Stimulated activated CD4-positive, alpha-beta T cell treated with anti-CD3 and anti-CD28 coated beads, Interleukin-12 subunit alpha, Interleukin-12 subunit beta, amount 100 ng/mL, for 4 hours (primary cell): ENCODE results near the gene RIMS1.

Experiments used
- DNase-seq: peaks from one replicate; pipeline ENCODE4 v3.0.0-alpha.2; 2020

RIMS1 gene

DNA sequence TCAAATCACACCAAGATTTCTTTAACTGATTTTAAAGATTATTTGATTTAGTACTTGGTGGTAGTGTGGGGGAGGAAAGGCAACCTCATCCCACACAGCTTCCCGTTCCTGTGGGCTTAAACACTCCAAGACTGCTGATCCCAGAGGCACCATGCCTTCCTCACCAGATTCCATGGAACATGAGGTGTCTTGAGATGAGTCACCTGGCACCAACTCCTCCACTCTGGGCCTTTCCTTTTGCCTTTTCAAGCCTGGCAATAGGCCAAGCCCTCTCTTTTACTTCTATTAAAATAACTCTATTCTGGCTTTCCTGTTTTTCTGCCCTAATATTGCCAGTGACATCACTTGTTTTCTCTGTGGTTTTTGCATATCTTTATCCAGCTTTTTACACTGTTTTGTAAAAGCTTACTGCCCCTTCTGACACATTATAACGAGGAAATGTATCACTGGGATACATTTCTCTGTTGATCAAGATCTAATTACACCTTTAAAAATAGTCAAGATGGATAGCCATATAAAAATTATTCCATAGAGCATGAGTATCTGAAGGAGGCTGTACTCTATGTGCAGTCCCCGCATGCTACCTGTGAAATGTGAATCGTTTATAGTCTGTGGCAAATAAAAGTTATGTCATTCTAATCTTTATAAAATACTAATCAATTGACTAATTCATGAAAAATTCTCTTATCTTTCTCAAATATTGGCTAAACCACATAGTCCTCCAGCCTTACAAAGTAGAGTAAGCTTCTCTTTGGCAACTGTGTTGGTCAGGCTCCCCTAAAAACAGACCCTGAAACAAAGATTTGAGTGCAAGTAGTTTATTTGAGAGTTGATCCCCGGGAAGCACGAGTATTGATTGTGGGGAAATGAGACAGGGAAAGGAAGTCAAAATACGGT lies 477.7 kb downstream of the RIMS1 start:
- no peak for DNase-seq

DNA sequence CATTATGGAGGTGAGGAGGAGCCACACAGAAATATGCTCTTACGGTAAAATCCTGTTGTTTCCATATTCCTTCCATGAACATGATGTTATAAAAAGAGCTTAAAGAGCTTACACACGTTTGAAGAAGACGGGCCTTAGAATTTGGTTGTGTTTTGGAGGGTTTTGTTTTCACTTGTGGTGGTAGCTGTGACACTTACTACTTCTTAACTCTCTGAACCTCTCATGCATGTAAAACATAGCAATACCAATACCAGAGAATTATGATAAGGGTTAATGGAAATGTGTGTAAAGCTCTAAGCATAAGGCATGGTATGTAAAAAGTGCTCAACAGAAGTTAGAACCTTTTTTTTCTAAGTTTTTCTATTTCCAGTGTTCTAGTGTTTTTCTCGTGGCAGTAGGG lies 479.4 kb downstream of the RIMS1 start:
- DNase-seq, result no peak

DNA sequence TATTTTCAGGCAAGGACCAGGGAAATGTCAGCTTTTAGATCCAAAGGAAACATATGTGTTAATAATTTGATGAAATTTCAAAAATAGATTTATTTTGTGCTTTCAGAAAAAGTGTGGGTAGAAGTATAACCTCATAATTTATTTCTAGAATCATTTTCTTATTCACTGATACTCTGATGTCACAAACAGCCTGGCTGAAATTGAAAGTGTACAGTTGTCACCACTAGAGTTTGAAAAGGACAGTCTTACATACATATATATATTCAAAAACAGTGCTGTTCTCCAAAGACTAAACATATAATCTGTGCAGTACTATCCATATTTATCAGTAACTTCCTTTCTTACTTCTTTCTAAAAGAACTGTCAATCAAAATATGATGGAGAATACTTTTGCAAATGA lies 481.1 kb downstream of the RIMS1 start:
- DNase-seq, result no peak

DNA sequence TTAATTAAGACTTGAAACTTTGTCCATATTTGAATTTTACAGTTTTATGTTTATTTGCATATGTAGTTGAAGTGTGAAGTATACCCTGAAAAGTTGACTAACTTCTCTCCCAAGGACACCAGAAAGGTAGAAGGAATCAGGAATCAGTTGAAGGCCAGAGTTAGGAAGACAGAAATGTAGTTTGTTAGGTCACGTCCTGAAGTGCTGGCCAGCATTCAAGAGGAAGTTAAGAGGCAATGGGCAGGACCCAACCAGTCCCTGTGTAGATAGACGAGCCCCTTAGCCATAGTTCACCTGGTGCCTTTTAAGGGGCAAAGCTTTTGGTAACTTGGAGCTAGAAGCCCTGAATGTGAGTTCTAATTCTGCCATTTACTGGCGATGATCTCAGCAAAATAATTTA lies 485.1 kb downstream of the RIMS1 start:
- no peak for DNase-seq

DNA sequence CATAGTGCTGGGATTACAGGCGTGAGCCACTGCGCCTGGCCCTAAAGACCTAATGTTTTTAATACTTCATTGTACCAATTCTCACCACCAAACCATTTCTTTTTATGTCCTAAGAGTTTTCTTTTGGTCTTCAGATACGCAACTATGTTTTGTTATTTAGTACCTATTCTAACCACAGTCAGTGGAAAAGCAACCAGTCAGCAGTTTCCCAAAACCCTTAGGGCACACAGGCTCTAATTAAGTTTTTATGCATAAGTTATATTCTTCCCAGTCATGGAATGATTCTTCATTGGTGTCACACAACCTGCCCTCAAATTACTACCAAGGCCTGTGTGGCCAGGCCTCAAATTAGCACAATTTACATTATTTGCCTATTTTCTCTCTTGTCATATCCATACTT lies 487.8 kb downstream of the RIMS1 start:
- DNase-seq, result no peak

DNA sequence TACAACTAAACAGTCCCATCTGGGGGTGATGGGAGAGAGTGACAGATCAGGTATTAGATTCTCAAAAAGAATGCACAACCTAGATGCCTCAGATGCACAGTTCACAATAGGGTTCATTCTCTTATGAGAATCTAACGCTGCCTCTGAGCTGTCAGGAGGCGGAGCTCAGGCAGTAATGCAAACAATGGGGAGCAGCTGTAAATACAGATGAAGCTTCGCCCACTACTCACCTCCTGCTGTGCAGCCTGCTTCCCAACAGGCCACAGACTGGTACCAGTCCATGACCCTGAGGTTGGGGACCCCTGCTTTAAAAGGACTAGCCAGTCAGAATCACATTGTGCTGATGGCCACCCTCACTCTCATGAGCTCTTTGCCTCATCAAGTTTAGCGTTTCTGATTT lies 488.5 kb downstream of the RIMS1 start:
- no peak for DNase-seq

DNA sequence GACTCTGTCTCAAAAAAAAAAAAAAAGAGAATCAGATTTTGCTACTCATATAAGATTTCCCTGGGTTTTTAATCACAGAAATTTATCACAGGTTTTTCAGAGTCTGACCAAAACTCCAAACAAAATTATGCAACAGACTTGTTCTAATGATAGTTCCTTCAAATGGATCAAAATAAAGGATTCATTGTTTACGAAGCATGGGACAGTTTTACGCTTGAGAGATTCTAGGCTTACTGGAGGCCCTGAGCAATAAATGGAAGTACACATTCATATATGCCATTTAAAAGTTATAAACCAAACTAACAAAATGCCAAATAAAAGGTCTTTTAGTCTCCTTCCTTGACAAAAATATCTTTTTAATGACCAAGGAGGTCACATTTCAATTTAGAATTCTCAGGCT lies 490.4 kb downstream of the RIMS1 start:
- DNase-seq, result no peak

DNA sequence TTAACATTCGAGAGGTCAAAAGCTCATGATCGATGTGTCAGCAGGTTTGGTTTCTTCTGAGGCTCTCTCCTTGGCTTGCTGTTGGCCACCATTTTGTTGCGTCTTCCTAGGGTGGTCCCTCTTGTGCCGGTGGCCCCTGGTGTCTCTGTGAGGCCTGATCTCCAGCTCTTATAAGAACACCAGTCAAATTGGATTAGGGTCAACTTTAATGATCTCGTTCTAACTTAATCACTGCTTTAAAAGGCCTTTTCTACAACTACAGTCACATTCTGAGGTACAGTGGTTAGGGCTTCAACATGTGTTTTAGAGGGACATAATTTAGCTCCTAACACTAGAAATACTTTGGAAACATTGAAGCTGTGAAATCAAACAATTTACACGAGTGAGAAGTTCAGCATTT lies 494.7 kb downstream of the RIMS1 start:
- no peak for DNase-seq

DNA sequence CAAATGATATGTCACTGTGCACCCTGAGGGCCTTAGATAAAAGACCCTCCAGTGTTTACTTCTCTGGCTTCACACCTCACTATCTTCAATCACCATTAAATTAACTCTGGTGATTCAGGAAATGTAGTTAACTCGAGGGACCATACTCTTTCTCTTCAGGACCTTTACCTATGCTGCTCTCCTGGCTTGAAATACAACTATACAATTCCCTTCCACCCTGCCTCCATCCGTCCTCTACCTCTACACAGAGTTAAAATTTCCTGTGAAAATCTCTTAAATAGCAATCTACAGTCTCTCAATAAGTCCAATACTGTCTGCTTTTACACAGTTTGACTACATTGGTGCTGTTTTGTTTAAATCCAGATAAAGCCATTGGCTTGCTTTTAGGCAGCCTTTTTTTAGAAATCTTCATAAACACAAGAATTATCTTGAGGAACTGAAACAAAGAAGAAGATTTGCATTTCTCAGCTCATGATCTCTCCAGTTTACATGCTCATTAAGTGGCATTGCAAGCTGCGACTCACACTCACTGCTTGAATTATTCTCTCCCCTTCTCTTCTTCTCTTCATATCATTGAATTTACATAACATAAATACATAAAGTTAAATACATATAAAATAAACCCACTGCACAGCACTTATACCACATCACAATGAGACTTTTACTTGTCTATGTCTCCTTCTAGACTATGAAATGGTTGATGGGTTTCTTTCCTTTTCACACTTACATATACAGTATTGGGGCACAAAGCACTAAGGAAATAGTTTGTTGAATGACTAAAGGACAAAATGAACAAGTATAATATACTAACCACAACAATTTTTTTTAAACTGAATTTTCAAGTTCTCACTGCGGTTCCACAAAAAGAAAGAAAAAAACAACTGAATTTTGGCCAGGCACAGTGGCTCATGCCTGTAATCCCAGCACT lies 496.5 kb downstream of the RIMS1 start:
- DNase-seq, result no peak

DNA sequence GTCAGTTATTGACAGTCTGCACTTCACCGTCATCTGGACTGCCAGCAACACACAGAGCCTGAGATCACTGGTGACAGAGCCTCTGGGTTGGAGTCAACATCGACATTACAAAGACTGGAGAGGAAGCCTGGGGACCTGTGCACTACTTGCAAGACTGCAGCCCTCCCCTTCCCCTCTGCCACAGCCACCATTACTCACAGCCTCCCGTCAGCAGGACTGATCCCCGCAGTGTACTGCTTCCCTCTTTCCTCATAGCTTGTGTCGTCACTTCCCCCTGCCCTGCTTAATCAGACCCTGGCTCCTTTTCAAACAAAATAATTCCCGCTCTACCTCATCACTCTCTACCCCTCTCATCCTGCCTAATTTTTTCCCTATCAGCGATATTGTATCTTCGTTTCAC lies 500.0 kb downstream of the RIMS1 start:
- DNase-seq, result no peak

DNA sequence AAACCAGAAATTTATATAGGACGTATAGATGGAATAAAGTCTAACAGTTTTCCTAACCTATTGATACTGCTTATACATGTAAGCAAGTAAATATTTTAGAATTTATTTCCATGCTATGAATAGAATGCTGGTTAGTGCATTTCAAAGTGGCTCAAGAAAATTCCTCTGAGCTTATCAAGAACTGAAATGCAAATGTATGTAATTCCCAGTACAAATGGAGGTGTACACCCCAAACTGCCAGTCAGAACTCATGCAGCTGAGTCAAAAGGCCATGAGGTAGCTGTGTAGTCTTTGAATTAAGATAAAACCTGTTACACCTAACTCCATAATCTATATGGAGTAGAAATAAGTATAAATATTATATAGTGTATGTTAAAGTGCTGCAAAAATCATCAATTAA lies 503.3 kb downstream of the RIMS1 start:
- no peak for DNase-seq

DNA sequence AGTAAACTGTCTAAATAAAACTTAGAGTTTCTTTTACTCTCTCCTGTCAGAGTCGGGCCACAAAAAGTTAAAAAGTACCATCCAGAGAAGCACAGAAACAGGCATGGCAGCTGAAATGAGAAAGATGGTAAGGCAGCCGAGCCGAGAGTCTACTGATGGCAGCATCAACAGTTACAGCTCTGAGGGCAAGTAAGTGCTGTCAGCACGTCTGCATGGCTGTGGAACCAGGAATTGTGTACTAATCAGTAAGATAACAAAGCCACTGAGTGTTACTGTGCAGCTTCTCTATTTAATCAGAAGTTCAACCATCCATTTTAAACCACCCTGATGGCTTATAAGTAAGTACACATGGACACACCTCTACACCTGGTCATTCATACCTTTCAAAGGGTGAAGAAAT lies 504.2 kb downstream of the RIMS1 start:
- no peak for DNase-seq

DNA sequence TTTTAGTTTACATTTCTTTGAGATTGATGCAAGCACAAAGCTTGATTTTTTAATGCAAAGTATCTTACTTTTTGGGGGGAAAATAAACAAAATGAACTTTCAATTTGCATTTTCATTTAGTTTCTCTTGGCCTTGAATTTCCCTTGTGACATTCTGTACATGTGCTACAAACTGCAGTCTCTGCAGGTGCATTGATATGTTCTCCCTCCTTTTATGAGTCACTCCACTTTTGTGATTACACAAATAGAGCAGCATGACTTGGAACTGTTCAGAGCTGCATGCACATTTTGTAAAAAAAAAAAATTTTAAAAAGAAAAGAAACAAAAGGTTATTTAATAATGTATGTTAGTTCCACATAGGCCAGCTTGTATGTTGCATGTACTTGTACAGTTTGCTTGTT lies 515.5 kb downstream of the RIMS1 start:
- DNase-seq, result no peak

DNA sequence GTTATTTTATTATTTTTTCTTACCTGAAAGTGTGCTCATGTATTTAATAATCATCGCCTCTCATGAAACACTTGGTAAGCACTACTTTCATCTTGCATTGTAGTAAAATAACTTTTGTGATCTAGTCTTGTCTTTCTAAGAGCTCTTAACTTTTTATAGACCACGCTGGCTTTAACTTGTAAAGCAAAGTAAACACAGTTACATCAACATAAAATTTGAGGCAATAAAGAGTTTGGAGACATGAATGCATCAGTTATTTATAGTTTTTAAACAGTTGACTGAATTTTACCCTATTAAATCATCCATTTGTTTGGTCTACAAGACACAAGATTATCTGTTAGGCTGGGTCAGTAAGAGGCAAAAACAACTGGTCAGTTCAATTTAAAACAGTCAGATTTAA lies 517.1 kb downstream of the RIMS1 start:
- no peak for DNase-seq

DNA sequence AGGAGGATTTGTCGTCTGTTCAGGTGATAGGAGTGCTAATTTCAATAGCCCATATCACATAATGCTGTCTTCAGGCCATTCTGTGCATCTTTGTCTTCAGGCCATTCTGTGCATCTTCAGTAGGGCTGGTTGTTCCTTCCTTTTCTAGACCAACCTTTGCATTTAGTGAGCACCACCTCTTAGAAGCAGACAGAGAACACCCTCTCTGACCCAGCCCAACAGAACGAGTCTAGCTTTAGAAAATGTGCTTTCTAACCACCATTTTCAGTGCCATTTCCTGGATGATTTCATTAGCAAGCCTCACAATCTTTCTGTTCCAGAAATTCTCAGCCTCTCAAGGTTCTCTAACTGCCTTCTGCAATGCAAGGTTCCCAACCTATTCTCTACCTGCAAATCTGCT lies 520.2 kb downstream of the RIMS1 start:
- no peak for DNase-seq

DNA sequence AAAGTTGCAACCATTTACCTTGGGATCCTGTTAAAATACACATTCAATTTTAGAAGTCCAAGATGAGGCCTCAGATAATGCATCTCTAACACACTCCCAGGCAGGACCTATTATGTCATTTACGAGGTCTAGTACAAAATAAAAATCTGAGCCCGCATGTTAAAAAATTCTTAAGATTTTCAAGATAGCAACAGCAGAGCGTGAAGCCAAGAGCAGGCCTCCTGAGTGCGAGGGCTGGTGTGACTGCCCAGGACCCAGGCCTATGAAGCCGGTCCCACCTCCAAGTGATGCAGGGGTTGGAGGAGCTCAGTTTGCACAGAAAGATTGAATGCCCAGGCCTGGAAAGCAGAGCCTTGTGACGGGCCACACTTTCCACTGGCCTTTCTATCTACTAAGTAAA lies 524.4 kb downstream of the RIMS1 start:
- DNase-seq, result no peak

DNA sequence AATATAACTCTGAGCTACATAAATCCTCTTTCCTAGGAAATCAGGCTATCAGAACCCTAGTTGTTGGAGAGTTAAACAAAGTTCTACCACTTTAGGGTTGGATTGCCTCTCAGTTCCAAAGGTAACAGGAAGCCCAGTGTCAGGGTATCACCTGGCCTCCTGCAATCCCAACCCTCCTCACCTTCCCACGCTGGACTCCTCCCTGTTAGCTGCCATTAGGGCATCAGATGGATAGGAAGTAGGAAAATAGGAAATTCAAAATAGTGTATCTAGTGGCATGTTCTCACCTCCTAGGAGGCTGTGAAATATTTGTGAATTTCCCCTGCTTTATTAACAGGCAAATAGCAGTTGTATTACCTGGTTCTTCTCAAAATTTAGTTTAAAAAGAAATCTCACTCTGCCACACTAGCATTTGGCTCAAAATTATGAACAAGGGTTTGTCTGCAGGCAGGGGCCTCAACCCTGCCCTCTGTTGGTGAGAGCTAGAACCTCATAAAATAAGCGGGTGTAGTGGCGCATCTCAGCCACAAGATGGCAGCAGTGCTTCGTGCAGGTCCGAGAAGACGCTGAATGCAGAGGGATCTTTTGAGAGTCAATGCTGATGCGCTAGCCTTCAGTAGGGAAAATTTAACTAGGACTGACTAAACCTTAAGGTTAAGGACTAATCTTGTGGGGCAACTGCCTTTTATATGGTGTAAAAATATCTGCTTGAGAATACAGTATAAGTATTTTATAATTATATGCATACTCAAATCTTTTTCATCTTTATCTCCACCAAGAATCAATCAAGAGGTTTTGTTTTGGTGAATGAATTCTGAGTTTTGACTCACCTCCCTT lies 525.7 kb downstream of the RIMS1 start:
- DNase-seq, result peak; percentile 58

DNA sequence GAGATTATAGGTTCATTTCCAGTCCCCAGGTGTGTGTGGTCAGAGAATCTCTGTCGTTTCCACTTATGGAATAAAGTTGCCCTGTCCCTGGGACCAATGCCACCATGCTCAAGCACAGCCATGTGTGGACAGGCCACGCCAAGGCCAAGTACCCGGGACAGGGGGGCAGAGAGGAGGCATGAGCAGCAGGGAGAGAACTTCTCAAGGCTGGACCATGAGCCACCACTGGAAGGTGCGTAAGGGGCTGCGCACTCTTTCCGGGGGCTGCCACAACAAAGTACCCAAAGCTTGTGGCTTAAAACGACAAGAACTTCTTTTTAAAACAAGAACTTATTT lies 526.3 kb downstream of the RIMS1 start:
- DNase-seq, result no peak

DNA sequence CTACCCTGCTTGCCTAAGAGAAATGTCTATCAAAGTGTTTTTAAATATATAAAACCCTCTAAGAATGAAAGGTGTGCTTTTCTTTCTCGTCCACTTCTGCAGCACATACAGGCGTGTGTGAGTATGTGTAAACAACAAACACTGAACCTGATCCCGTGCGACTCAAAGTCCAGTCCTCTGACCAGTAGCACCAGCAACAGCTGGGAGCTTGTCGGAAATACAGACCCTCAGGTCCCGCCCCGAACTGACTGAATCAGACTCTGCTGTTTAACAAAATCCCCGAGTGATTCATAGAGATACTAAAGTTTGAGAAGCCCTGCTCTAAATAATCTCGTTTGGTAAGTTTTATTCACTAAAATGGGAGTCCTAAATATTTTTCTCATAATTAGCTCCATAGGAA lies 527.5 kb downstream of the RIMS1 start:
- no peak for DNase-seq

DNA sequence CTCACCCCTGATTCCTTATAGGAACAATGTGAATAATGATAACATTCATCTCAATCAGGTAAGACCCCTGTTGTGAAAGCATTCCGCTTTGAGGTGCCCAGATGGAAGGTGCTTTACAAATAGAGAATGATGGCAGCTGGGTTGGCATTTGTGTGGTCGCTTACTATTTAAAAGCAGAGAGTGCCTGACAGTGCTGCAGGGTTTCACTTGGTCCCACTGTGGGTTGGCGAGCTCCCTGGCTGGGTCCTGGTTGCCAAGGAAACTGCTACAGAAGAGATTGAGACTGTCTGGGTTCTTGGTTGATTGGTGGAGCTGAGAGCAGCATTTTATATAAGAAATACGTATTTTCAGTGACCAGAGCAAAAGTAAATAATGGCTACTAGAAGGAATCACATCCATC lies 528.3 kb downstream of the RIMS1 start:
- DNase-seq, result no peak

DNA sequence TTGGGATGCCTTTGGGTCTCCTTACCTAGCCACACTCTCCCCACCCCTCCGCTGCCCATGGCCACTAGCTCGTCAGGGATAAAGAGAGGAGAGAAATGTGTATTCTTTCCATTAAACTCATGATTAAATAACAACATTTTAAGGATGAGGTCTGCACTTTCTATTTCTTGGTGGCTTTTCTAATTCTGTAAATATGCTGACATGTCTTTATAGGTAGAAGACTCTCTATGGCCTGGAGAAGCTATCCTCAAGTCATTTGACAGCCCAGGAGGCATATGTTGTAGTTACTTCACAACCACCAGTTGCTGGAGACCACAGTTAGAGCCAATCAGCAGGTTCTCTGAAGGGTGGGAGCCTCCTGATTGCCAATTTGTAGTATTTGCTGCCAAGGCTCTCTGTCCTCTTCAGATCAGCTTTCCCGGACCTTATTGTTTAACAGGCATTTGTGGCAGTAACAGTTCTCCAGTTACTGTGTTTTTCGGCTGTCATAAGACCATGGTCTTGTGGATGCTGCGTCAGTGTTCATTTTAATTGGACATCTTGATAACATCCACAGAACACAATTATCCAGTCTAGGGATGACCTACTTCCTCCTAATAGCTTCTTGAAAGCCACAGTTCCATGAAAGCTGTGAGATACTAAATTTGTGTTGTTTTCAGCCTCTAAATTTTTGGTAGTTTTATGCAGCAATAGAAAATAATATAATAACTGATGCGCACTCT lies 530.6 kb downstream of the RIMS1 start:
- no peak for DNase-seq

DNA sequence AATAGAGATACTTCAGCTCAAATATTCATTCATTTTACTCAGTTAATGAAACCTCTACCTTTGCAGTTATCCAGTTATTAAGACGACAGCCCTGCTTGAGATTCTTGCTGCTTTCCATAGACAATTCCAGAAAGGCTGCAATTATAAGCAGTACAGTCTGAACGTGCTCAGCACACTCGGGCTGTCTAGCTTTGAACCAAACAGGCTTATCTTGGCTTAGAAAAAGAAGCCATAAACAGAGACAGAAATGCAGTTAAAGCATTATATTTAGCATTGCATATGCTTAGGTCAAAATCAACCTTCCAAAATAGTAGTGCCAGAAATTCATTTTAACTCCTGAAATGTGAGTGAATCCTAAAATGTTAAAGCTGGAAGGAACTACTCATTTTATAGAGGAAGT lies 531.4 kb downstream of the RIMS1 start:
- no peak for DNase-seq

DNA sequence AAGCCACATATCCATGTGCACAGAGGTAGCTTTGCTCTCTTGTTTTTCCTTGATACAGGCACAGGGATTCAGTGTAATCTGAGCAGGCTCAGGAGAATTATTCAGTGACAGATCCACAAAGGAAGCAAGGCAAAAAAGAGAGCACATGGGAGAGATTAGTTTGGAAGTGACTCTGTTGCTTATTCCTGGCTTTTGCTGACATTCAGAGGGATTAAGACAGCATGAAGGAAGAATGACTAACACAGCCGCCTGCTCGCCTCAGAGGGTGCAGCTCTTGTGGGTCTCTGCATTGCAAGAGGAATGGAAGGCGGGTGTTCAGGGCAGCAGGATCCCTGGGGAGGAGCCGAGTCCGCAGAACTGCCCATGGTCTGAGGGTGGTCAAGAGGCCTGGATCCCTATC lies 532.1 kb downstream of the RIMS1 start:
- DNase-seq, result no peak
